Large intestine (tissue), 3 donors: Measurements from ENCODE around the gene MUC20. TPM values are rescaled to one million over a fixed set of nuclear protein-coding genes. Genes with fewer than 3 reads are reported as not detected.
"Not testable (repeated sequence)": the region's sequence is repeated elsewhere in the genome, so short reads cannot be mapped to it uniquely, and the experiment has no call there.

Experiments used
- DNase-seq, 2 donors: peaks; one replicate each; pipeline versions ENCODE4 v3.0.0 to v3.0.0-alpha.2; 2013
- H3K27ac ChIP-seq: one replicate; pipeline ENCODE4 v1.5.1; 2013; ENCODE audit warnings: low read length
- H3K27me3 ChIP-seq: 2 replicates; pipeline ENCODE4 v1.6.1; 2013; ENCODE audit warnings: low read length; ENCODE audit not compliant: control insufficient read depth, insufficient read depth
- H3K36me3 ChIP-seq: 2 replicates; pipeline ENCODE4 v1.6.1; 2013; ENCODE audit warnings: low read length; ENCODE audit not compliant: control insufficient read depth, insufficient read depth
- H3K4me1 ChIP-seq: one replicate; pipeline ENCODE4 v1.6.1; 2013; ENCODE audit warnings: low read length; ENCODE audit not compliant: control insufficient read depth, insufficient read depth
- H3K4me3 ChIP-seq: one replicate; pipeline ENCODE4 v1.5.1; 2013; ENCODE audit warnings: low read length
- H3K9me3 ChIP-seq: one replicate; pipeline ENCODE4 v1.6.1; 2013; ENCODE audit warnings: mild to moderate bottlenecking, low read depth, low read length, moderate library complexity; ENCODE audit not compliant: control insufficient read depth
- WGBS: methylation state at CpG from one replicate; pipeline ENCODE4 v1.1.5; 2013; ENCODE audit warnings: low lambda C conversion rate; ENCODE audit not compliant: insufficient coverage; 5-methylcytosine and 5-hydroxymethylcytosine counted together
- polyA plus RNA-seq: library from polyadenylated mRNA; unstranded; fragments of 120-200 nt; gene quantifications from one replicate; pipeline ENCODE4 v1.2.1, GENCODE V29; 2013

Gene MUC20
- polyA plus RNA-seq, 1 donor, result 34.5 TPM

DNA sequence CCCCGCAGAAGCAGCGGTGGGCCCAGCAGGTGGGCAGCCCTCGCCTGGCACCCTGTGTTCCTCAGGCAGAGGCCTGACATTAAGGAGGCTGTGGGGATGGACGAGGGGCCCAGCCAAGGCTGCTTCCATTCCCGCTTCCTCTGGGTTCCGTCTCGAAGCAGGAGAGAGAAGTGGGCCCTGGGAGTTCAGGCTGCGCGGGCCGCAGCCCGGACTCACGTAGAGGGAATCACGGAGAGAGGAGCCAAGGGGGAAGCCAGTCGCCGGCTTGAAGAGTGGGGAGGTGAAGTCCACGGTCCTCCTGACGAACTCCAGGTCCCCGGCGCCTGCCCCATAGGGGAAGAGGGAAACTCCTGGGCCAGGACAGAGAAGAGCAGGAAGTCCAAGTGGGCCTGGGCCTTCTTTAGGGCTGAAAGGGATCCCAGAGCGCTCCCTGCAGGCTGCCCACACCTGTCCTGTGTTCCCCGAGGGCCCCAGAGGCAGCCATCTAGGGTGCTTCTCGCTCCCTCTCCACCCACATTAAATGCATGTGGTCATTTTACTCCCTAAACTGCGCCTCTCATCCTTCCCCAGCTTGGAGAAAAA lies 53.3 kb downstream of the MUC20 start:
- H3K4me1 ChIP-seq, result no peaks in the 10 kb centered on the region
- H3K27ac ChIP-seq, result no peak overlapping the region
- no peaks in the 10 kb centered on the region for H3K9me3 ChIP-seq
- no peak overlapping the region for H3K4me3 ChIP-seq
- no peaks in the 10 kb centered on the region for H3K36me3 ChIP-seq
- no peaks in the 10 kb centered on the region for H3K27me3 ChIP-seq
- DNase-seq, result no peak
- 100% methylated on average over 1 of the region's 23 CpGs for WGBS

DNA sequence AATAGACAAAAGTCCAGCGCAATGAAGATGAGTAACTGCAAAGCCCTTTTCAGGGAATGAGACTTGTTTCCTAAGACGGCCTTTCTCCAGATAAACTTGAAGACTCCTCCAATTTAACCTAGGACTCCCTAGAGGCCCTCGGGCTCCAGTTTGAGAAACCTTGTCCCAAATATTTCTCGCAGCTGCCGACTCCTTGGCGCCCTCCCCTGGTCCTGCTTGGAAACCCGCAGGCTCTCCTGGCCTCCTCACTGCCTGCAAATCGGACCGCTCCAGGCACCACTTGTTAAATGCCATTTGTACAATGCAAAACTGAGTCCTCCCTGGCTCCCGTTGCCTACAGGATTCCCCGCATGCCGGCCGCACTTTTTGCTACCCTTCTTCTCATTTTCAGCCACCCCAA lies 54.1 kb downstream of the MUC20 start:
- no peaks in the 10 kb centered on the region for H3K27me3 ChIP-seq
- DNase-seq, result no peak

DNA sequence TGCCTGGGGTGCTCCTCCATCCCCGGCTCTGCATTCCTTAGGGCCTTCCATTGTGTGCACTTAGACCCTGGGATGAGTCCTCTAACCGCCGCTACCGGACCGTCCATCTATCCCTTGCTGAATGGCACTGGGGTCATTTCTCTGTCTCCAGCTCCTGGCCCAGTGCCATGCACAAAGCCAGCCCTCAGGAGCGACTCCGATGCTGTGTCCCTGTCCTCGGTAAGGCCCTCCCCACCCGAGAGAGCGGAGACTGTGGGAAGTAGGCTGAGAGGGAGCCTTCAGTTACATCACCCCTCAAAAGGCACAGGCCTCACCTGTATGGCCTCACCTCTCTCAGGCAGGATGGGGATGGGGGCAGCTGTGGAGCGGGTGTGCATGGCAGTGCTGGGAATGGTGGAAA lies 57.2 kb downstream of the MUC20 start:
- no CpG with 5 or more reads among the region's 11 CpGs for WGBS
- no peak overlapping the region for H3K27ac ChIP-seq

More for the DNA sequence above, 54.1 kb downstream of the MUC20 start:
- WGBS, result 43% methylated on average over 3 of the region's 13 CpGs
- Histone ChIP-seq H3K4me1 (no peaks in the 10 kb centered on the region), H3K9me3 (no peaks in the 10 kb centered on the region), H3K4me3 (no peak overlapping the region), H3K36me3 (no peaks in the 10 kb centered on the region), H3K27ac (no peak overlapping the region)

DNA sequence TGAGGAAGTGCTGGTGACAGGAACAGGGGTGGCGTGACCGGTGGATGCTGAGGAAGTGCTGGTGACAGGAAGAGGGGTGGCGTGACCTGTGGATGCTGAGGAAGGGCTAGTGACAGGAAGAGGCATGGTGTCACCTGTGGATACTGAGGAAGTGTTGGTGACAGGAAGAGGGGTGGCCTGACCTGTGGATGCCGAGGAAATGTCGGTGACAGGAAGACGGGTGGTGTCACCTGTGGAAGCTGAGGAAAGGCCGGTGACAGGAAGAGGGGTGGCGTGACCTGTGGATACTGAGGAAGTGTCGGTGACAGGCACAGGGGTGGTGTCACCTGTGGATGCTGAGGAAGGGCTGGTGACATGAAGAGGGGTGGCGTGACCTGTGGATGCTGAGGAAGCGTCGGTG lies 60.5 kb downstream of the MUC20 start:
- H3K9me3 ChIP-seq, H3K27me3 ChIP-seq, H3K4me1 ChIP-seq, H3K27ac ChIP-seq, DNase-seq, H3K36me3 ChIP-seq, H3K4me3 ChIP-seq: not testable (repeated sequence)
- WGBS, result 91% methylated on average over 7 of the region's 12 CpGs

More for the DNA sequence above, 57.2 kb downstream of the MUC20 start:
- H3K9me3 ChIP-seq, result no peaks in the 10 kb centered on the region
- H3K27me3 ChIP-seq, result no peaks in the 10 kb centered on the region
- no peaks in the 10 kb centered on the region for H3K36me3 ChIP-seq
- no peak for DNase-seq
- no peaks in the 10 kb centered on the region for H3K4me1 ChIP-seq
- no peak overlapping the region for H3K4me3 ChIP-seq

Other genes with a start within 250 kb of the MUC20 start
- 54.7 TPM for gene PPP1R2, start 177.7 kb upstream of the MUC20 start, polyA plus RNA-seq
- 12.6 TPM for gene APOD, start 137.0 kb upstream of the MUC20 start, polyA plus RNA-seq
- gene MUC4, start 91.0 kb downstream of the MUC20 start, polyA plus RNA-seq, result 4.4 TPM
- gene TNK2, start 187.6 kb downstream of the MUC20 start, polyA plus RNA-seq, result 34.1 TPM